Psoas muscle (tissue), 8 donors: ENCODE data around the gene ELK4. TPM values are rescaled to one million over a fixed set of nuclear protein-coding genes. Genes with fewer than 3 reads are reported as not detected.

Experiments used
- ATAC-seq, 4 donors: fragments of 200-7000 bp; cut with Tn5 transposase; one replicate each; pipeline ENCODE4 v1.9.1; 2020; ENCODE audit warnings: moderate library complexity in 3 of 4, mild to moderate bottlenecking in 2 of 4
- DNase-seq, 2 donors: peaks; one replicate each; pipeline ENCODE4 v3.0.0-alpha.2; 2020
- H3K27ac ChIP-seq: fragments of 200-600 bp; one replicate; pipeline ENCODE4 v1.8.0; 2022
- H3K27me3 ChIP-seq, 3 donors: fragments of 200-600 bp in 1 of 3; one replicate each; pipeline versions ENCODE4 v1.6.1 to v1.8.0; 2013 to 2022; ENCODE audit warnings: low read length in 2 of 3, mild to moderate bottlenecking in 2 of 3, moderate library complexity in 1 of 3; ENCODE audit not compliant: insufficient read depth in 3 of 3
- H3K36me3 ChIP-seq, 2 donors: fragments of 200-600 bp in 1 of 2; one replicate each; pipeline versions ENCODE4 v1.6.1 to v1.8.0; 2013 to 2022; ENCODE audit warnings: low read depth in 1 of 2, mild to moderate bottlenecking in 1 of 2, moderate library complexity in 1 of 2; ENCODE audit not compliant: insufficient read depth in 1 of 2
- H3K4me1 ChIP-seq: fragments of 200-600 bp; one replicate; pipeline ENCODE4 v1.8.0; 2022
- H3K4me3 ChIP-seq: fragments of 200-600 bp; one replicate; pipeline ENCODE4 v1.8.0; 2022; ENCODE audit warnings: mild to moderate bottlenecking
- H3K9me3 ChIP-seq: fragments of 200-600 bp; one replicate; pipeline ENCODE4 v1.8.0; 2022
- CTCF ChIP-seq: fragments of 200-600 bp; IDR thresholded peaks from one replicate; pipeline ENCODE4 v1.8.0; 2022; ENCODE audit warnings: antibody characterized with exemption
- WGBS, 3 donors: extraction: QIAGEN DNeasy Blood & Tissue Kit; methylation state at CpG; one replicate each; pipeline versions ENCODE4 v1.1.6 to v1.1.7; 2013; 5-methylcytosine and 5-hydroxymethylcytosine counted together
- intact Hi-C, 2 donors: fragments of 100-400 bp; cut with DNase I; formaldehyde crosslinking; loops; one replicate each; pipeline versions ENCODE4 v1.11.0 to v1.14.2; 2022
- polyA plus RNA-seq, 3 donors: library from polyadenylated mRNA; stranded (reverse); fragments of 200-250 nt; gene quantifications; one replicate each; pipeline ENCODE4 v1.2.3, GENCODE V29; 2013
- total RNA-seq, 4 donors: library from RNA; stranded (reverse); fragmentation: NEBNext Ultra II Directional in 2 of 4; extraction: Animal tissue kit (Norgen Biotek cat#: 25700) in 2 of 4; gene quantifications; one replicate each; pipeline versions ENCODE4 v1.2.1 to v1.2.4, GENCODE V29; 2021 to 2023
- donor health status: healthy with polysubstance abuse.
- donor health status: DM: no; HTN: no; CAD: no; lungs with moderate emphysema.
- donor health status: Bipolar disorder and iron deficiency.
- donor health status: healthy.
- donor health status: DM: yes; HTN: yes; CAD: no.
- donor health status: DM: no; HTN: no; CAD: no.
- donor health status: DM: no; HTN: no; CAD: no.
- donor health status: DM: yes; HTN: yes; CAD: no.

ELK4 gene
- total and polyA plus RNA-seq, 7 donors, result 5.5 to 67.8 (median 34.4) TPM

- no peak for ATAC-seq
- no peak for TF ChIP-seq CTCF
These were observed 54.7 kb downstream of the ELK4 start for GRCh38 chr1:205576805-205577761.

GRCh38 chr1:205576011-205576410 is 55.8 kb downstream of the ELK4 start:
- WGBS, 3 donors, result 68 to 73% (median 70%) methylated on average over 3 of the region's 3 CpGs
- TF ChIP-seq CTCF, result no peak
- H3K4me1 ChIP-seq, result no peaks in the 10 kb centered on the region
- H3K4me3 ChIP-seq, result no peak overlapping the region
- intact Hi-C loops, result no loop called here
- DNase-seq (no peak), ATAC-seq (no peak)
- H3K27me3 ChIP-seq, result peaks cover 0 to 16% (median 2%) of the 10 kb centered on the region in 3 donors
- H3K27ac ChIP-seq, result no peak overlapping the region
- H3K9me3 ChIP-seq, result no peaks in the 10 kb centered on the region
- H3K36me3 ChIP-seq, result no peaks in the 10 kb centered on the region

More at GRCh38 chr1:205576805-205577761, 54.7 kb downstream of the ELK4 start:
- Histone ChIP-seq H3K27ac (no peak overlapping the region), H3K9me3 (no peaks in the 10 kb centered on the region), H3K36me3 (no peaks in the 10 kb centered on the region), H3K4me1 (no peaks in the 10 kb centered on the region), H3K27me3 (peaks cover 0 to 10% (median 2%) of the 10 kb centered on the region in 3 donors), H3K4me3 (no peak overlapping the region)
- no peak for DNase-seq
- intact Hi-C loops, result no loop called here
- WGBS, 3 donors, result 58 to 63% (median 59%) methylated on average over 22 of the region's 22 CpGs

- no peak overlapping the region for H3K27ac ChIP-seq
- DNase-seq, result no peak
- ATAC-seq, result no peak
- no peaks in the 10 kb centered on the region for H3K9me3 ChIP-seq
- H3K4me1 ChIP-seq, result no peaks in the 10 kb centered on the region
- H3K36me3 ChIP-seq, result no peaks in the 10 kb centered on the region
- intact Hi-C loops, result no loop called here
- 38 to 58% (median 58%) methylated on average over 1 of the region's 1 CpG for WGBS, 3 donors
- TF ChIP-seq CTCF, result no peak
- peaks cover 0 to 19% (median 2%) of the 10 kb centered on the region in 3 donors for H3K27me3 ChIP-seq
- H3K4me3 ChIP-seq, result no peak overlapping the region
These were observed 56.4 kb downstream of the ELK4 start for GRCh38 chr1:205575294-205575885.

GRCh38 chr1:205572421-205572820 is 59.4 kb downstream of the ELK4 start:
- DNase-seq, result no peak

More at GRCh38 chr1:205572421-205572820, 59.4 kb downstream of the ELK4 start:
- 65 to 92% (median 80%) methylated on average over 1 of the region's 1 CpG for WGBS, 3 donors
- intact Hi-C loops, result no loop called here
- TF ChIP-seq CTCF, result no peak
- no peak for ATAC-seq
- Histone ChIP-seq H3K4me1 (no peaks in the 10 kb centered on the region), H3K36me3 (no peaks in the 10 kb centered on the region), H3K4me3 (no peak overlapping the region), H3K9me3 (no peaks in the 10 kb centered on the region), H3K27me3 (peaks cover 0 to 37% (median 12%) of the 10 kb centered on the region in 3 donors), H3K27ac (no peak overlapping the region)
